Stimulated activated CD8-positive, alpha-beta memory T cell treated with anti-CD3 and anti-CD28 coated beads, Interleukin-15, amount 100 ng/mL, for 24 hours (primary cell): ENCODE measurements around the gene SERPINA1.

Source experiments
- DNase-seq: peaks from one replicate; pipeline ENCODE4 v3.0.0-alpha.2; 2020; ENCODE audit warnings: low read depth

The SERPINA1 gene

GRCh38 chr14:94346065-94346786 lies 42.2 kb downstream of the SERPINA1 start:
- DNase-seq: peak; percentile 6

GRCh38 chr14:94345344-94346064 lies 42.9 kb downstream of the SERPINA1 start:
- no peak for DNase-seq

GRCh38 chr14:94344389-94344788 lies 44.0 kb downstream of the SERPINA1 start:
- DNase-seq: no peak

GRCh38 chr14:94343238-94344005 lies 45.0 kb downstream of the SERPINA1 start:
- no peak for DNase-seq

GRCh38 chr14:94342334-94342934 lies 46.0 kb downstream of the SERPINA1 start:
- DNase-seq: no peak

- DNase-seq: no peak
These were observed 46.6 kb downstream of the SERPINA1 start for GRCh38 chr14:94341656-94342333.

GRCh38 chr14:94340533-94340932 lies 47.9 kb downstream of the SERPINA1 start:
- DNase-seq: no peak

GRCh38 chr14:94338023-94338422 lies 50.4 kb downstream of the SERPINA1 start:
- DNase-seq: no peak

- DNase-seq: no peak
These were observed 51.1 kb downstream of the SERPINA1 start for GRCh38 chr14:94337274-94337673.

- DNase-seq: no peak
These were observed 53.5 kb downstream of the SERPINA1 start for GRCh38 chr14:94334872-94335271.

- no peak for DNase-seq
These were observed 55.8 kb downstream of the SERPINA1 start for GRCh38 chr14:94332587-94332986.

- no peak for DNase-seq
These were observed 56.3 kb downstream of the SERPINA1 start for GRCh38 chr14:94332063-94332583.

GRCh38 chr14:94331462-94331861 lies 56.9 kb downstream of the SERPINA1 start:
- no peak for DNase-seq

GRCh38 chr14:94330857-94331256 lies 57.5 kb downstream of the SERPINA1 start:
- no peak for DNase-seq

- DNase-seq: no peak
These were observed 58.0 kb downstream of the SERPINA1 start for GRCh38 chr14:94330432-94330831.

GRCh38 chr14:94329857-94330256 lies 58.5 kb downstream of the SERPINA1 start:
- DNase-seq: no peak

- no peak for DNase-seq
These were observed 60.2 kb downstream of the SERPINA1 start for GRCh38 chr14:94328196-94328595.
